Stimulated activated CD8-positive, alpha-beta memory T cell treated with anti-CD3 and anti-CD28 coated beads, Interleukin-2, amount 100 ng/mL, for 48 hours (primary cell): ENCODE results near the gene F12.
"Not testable (repeated sequence)": the region's sequence is repeated elsewhere in the genome, so short reads cannot be mapped to it uniquely, and the experiment has no call there.

Source experiments
- DNase-seq, 2 donors: peaks; one replicate each; pipeline ENCODE4 v3.0.0-alpha.2; 2020; ENCODE audit warnings: low read depth in 2 of 2

F12 gene

GRCh38 chr5:177388521-177389052 is 20.8 kb downstream of the F12 start:
- DNase-seq, result no peak

DNA sequence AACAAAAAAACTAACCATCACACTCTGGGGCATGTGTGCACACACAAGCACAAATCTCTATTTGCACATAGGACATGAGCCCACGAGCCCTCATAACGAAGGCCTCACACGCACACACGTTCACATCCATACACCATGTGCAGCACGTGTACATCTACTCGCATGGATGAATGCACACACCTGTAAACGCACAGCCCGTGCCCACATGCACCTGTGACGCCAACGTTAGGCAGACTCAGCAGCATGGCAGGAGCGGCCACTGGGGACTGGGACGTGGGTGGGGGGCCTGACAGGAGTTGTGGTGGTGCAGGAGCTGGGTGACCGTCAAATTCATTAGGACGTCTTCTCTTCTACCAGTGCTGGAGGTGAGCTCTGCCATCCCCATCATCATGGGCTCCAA is 22.0 kb downstream of the F12 start:
- no peak for DNase-seq

DNA sequence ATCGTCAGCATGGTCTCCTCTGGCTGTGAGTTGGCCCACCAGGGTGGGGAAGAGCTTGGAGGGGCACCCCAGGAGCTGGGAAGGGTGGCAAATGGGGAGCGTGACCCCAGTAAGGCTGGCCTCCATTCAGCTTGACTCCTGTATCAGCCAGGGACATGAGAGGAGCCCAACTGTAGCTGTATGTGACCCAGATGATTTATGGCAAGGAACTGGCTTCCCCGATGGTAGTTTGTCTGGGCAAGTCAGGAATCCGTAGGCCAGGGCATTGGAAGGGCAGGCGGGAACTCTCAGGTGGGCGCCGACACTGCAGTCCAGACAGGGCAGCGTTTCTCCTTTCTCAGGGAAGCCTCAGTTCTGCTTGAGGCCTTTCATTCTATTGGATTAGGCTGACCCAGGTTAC is 22.8 kb downstream of the F12 start:
- no peak for DNase-seq

DNA sequence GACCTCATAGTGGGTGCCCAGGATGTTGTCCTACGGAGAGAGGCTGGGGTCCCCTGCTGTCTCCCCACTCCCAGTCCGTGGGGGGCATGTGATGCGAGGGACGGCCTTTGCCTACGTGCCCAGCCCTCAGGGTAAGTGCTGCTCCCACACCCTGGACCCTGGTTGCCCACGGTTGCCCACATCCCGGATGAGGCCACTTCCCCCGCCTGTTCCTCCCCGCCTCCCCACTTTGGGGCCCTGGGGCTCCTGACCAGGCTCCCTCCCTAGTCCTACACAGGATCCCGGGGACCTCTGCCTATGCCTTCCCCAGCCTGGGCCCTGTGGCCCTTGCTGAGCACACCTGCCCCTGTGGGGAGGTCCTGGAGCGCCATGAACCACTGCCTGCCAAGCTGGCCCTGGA is 23.6 kb downstream of the F12 start:
- DNase-seq, result no peak

DNA sequence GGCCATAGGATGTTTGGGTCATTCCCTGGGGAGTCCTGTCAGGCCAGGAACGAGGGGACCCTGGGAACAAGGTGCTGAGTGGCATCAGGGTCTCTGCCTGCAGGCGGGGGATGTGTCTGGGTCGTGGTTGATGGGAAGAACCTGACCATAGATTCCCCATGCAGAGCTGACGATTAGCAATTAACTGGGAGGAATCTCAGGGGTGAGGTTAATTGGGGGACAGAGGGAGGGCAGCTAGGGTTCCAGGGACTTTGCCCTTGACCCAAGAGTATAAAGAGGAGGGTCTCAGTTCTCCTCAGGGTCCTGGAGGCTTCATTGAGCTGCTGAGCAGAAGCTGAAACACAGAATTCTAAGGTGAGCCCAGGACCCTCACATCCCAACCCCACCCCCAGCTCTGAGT is 25.2 kb downstream of the F12 start, which contains the start of gene SLC34A1:
Gene SLC34A1 (plus strand): TSS at position 301 of the 400 bp plus-strand sequence. CDS start 1,308 bp downstream, outside the sequence.
- no peak for DNase-seq

GRCh38 chr5:177383181-177383580 is 26.2 kb downstream of the F12 start:
- no peak for DNase-seq

- no peak for DNase-seq
These were observed 26.8 kb downstream of the F12 start for GRCh38 chr5:177382423-177383029.

DNA sequence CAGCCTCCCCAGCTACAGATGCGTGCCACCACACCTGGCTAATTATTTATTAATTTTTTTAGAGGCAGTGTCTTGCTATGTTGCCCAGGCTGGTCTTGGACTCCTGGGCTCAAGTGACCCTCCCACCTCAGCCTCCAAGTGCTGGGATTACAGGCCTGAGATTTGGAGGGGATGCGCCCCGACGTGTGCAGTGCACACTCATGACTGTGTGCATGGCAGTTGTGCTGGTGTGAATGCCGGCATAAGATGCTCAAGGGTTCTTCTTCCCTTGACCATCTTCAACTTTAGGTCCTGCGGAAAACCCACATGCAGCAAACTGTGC is 28.6 kb downstream of the F12 start:
- no peak for DNase-seq

- no peak for DNase-seq
These were observed 30.2 kb downstream of the F12 start for GRCh38 chr5:177378884-177379883.

- no peak for DNase-seq
These were observed 31.2 kb downstream of the F12 start for GRCh38 chr5:177377851-177378776.

DNA sequence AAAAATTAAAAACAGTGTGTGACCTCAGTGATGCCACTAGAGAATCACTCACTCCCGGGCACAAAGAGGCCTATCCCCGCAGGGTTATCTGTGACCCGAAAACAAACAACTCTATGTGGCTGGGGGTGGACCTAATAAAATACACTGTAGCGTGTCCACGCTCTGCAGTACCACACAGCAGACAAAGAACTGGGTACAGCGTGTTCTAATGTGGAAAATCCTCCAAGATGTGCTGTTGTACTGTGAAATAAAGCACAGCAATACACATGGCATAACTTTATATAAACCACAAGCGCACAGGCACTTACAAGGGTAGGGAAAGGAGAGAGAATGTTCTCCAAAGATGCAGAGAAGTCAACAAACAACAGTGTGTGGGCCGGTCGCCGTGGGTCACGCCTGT is 33.3 kb downstream of the F12 start:
- DNase-seq, result no peak

GRCh38 chr5:177375516-177375915 is 33.8 kb downstream of the F12 start:
- DNase-seq, result not testable (repeated sequence)

GRCh38 chr5:177374211-177374610 is 35.2 kb downstream of the F12 start:
- DNase-seq, result no peak

DNA sequence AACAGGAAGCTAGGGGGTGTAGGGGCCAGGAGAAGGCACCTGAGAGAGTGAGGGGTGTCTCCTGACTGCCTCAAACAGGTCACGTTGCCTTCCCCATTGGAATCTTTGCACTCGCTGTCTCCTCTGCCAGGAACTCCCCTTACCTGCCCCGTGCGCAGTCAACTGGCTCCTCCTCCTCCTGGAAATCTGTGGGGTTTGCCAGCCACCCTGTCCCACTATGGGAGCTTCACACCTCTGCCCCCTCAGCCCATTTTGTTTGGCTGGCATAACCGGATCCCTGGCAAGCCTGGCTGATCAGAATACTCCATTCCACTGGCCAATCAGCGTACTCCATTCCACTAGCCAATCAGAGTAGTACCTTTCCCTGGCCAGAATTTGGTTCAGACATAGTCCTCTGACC is 35.6 kb downstream of the F12 start:
- DNase-seq, result no peak

GRCh38 chr5:177372910-177373309 is 36.5 kb downstream of the F12 start:
- no peak for DNase-seq

DNA sequence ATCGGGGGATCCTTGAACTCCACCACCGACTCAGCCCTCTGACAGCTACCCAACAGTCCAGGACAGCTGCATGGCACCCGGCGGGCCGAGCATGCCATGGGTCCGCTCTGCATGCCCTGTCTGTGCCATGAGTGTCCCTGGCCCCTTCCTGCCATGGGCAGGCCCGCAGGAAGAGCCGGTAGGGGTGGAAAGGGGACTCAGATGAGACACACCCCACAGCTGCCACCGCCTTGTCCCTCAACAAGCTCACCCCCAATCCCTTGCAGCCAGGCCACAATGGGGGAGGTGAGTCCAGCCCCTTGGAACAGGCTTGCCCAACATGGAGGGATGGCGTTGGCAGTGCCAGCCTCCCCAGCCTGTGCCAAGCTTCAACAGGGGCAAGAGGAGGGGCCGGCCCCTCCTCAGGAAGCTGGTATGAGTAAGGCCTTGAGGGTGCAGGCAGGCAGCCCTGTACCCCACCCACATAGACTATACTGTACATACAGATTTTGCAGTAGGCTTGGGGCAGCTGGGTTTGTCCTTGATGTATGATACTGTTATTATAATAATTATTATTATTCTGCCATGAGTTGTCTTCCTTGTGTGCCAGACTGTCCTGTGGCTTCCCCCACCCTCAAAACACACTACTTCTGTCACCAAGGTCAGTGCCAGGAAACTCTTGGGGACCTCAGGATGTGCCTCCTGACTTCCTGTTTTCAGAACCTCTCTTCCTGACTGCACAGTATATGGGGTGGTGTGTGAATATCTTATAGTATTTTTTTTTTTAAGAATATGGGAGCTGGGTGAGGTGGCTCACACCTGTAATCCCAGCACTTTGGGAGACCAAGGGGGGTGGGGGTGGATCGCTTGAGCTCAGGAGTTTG is 37.1 kb downstream of the F12 start:
- no peak for DNase-seq

DNA sequence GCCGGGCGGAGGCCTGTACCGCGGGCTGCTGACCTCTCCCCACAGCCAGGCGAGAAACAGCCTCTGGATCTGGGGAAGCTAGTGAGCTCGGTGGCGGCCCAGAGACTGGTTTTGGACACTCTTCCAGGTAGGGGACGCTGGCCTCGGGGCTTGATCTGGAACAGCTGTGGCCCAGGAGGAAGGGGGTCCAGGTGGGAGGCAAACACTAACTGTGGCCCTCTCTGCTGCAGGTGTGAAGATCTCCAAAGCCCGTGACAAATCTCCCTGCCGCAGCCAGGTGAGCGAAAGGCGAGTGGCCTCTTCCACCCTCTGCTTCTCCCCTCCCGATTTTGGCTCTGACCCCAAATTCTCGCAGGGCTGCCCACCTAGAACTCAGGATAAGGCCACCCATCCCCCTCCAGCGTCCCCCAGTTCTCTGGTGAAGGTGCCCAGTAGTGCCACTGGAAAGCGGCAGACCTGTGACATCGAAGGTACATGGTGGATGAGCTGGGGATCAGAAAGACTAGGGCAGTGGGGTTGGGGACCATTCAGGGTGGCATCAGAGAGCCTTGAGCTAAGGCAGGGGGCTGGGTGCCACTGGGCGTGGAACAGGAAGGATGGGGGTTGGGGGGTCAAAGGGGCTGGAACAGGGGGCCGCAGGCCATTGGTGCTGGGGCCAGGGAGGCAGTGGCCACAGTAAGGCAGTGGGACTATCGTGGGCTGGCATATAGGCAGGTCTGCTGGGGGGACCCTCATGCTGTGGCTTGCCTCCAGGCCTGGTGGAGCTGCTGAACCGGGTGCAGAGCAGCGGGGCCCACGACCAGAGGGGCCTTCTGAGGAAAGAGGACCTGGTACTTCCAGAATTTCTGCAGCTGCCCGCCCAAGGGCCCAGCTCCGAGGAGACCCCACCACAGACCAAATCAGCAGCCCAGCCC is 38.0 kb downstream of the F12 start:
- DNase-seq, result no peak

DNA sequence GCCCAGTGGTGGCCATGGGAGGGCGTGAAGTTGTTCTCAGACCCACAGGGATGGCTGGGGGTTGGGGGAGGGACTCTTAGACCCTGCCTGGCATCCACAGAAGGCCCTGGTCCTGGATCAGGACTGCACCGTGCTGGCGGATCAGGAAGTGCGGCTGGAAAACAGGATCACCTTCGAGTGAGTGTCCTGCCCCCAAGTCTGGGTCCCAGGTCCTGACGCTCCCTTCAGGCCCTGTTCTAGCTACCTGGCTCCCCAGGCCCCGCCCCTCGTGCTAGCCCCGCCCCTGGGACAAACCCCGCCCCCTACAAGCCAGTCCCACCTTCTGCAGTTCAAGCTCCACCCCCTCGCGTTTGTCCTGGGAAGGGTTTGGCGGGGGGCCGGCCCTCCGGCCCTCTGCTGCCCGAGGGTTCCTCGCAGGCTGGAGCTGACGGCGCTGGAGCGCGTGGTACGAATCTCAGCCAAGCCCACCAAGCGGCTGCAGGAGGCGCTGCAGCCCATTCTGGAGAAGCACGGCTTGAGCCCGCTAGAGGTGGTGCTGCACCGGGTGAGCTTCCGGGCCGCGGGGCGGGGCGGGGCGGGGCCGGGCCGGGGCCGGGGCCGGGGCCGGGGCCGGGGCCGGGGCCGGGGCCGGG is 38.8 kb downstream of the F12 start:
- peak in 1 of 2 donors; percentile 56 for DNase-seq
